HepG2 (cell line): ENCODE data around the gene DHX29. TPM values are rescaled to one million over a fixed set of nuclear protein-coding genes. Genes with fewer than 3 reads are reported as not detected.

ENCODE experiments used
- CHD2 ChIP-seq: IDR thresholded peaks from 2 replicates; pipeline ENCODE4 v1.6.1; 2011; ENCODE audit warnings: low read depth, low read length, improper control_type of control experiment
- E2F2 ChIP-seq: sonication (generic); formaldehyde crosslinking; IDR thresholded peaks from 2 replicates; pipeline ENCODE4 v1.4.0; 2020; ENCODE audit warnings: missing genetic modification reagents, borderline replicate concordance
- FOXC1 ChIP-seq: sonication (generic); formaldehyde crosslinking; IDR thresholded peaks from 2 replicates; pipeline ENCODE4 v1.8.0; 2022; ENCODE audit warnings: mild to moderate bottlenecking, missing genetic modification reagents, borderline replicate concordance
- FUBP1 ChIP-seq: sonication (generic); formaldehyde crosslinking; IDR thresholded peaks from 2 replicates; pipeline ENCODE4 v1.5.1; 2020; ENCODE audit warnings: missing genetic modification reagents, mild to moderate bottlenecking, borderline replicate concordance
- GMEB2 ChIP-seq: IDR thresholded peaks from 2 replicates; pipeline ENCODE4 v1.6.1; 2016; ENCODE audit warnings: missing biosample characterization, missing genetic modification reagents, low read depth
- HDAC2 ChIP-seq: sonication (generic); formaldehyde crosslinking; IDR thresholded peaks from 2 replicates; pipeline ENCODE4 v1.4.0; 2020; ENCODE audit warnings: missing genetic modification reagents
- PHB2 ChIP-seq: fragments of 450-650 bp; IDR thresholded peaks from 2 replicates; pipeline ENCODE4 v1.6.1; 2018; ENCODE audit not compliant: partially characterized antibody
- PRDM15 ChIP-seq: sonication (generic); formaldehyde crosslinking; IDR thresholded peaks from 2 replicates; pipeline ENCODE4 v1.4.0; 2020; ENCODE audit warnings: missing genetic modification reagents
- PRPF4 ChIP-seq: fragments of 200-400 bp; formaldehyde crosslinking; IDR thresholded peaks from 2 replicates; pipeline ENCODE4 v1.6.1; 2016; ENCODE audit warnings: low read length, low read depth; ENCODE audit not compliant: poor library complexity, severe bottlenecking
- THRA ChIP-seq: sonication (generic); formaldehyde crosslinking; IDR thresholded peaks from 2 replicates; pipeline ENCODE4 v1.4.0; 2020; ENCODE audit warnings: missing genetic modification reagents, borderline replicate concordance
- UBTF ChIP-seq: sonication (generic); formaldehyde crosslinking; IDR thresholded peaks from 2 replicates; pipeline ENCODE4 v1.4.0; 2020; ENCODE audit warnings: mild to moderate bottlenecking, missing genetic modification reagents
- ZNF20 ChIP-seq: sonication (generic); formaldehyde crosslinking; IDR thresholded peaks from 2 replicates; pipeline ENCODE4 v1.4.0; 2020; ENCODE audit warnings: mild to moderate bottlenecking, moderate library complexity, missing genetic modification reagents
- ZNF292 ChIP-seq: sonication (generic); formaldehyde crosslinking; IDR thresholded peaks from 2 replicates; pipeline ENCODE4 v1.8.1; 2022; ENCODE audit warnings: mild to moderate bottlenecking, low read depth, missing genetic modification reagents, borderline replicate concordance
- ZNF326 ChIP-seq: sonication (generic); formaldehyde crosslinking; IDR thresholded peaks from 2 replicates; pipeline ENCODE4 v1.4.0; 2020; ENCODE audit warnings: missing genetic modification reagents, borderline replicate concordance
- polyA plus RNA-seq, 8 experiments: library from polyadenylated mRNA; depleted of rRNA in 3 of 8; stranded (reverse) in 7 of 8; unstranded in 1 of 8; fragments of >200 nt; fragmentation: Illumina TruSeq in 4 of 8; extraction: Trizol in 4 of 8; gene quantifications; 2 replicates each; pipeline versions ENCODE4 v1.2.1 to v1.2.3, GENCODE V29; 2011 to 2016; ENCODE audit warnings: low read depth in 4 of 8, missing spikeins in 1 of 8, mixed read lengths in 1 of 8; ENCODE audit not compliant: insufficient read depth in 1 of 8
- total RNA-seq, 5 experiments: library from RNA; depleted of rRNA; stranded (reverse); fragments of >200 nt; fragmentation: Illumina TruSeq; extraction: Trizol; gene quantifications; 2 replicates each; pipeline ENCODE4 v1.2.3, GENCODE V29; 2016; ENCODE audit warnings: low read depth in 1 of 5

Gene DHX29
- total and polyA plus RNA-seq, 2 of the 13 experiments (the other 11 are each of a cell fraction or from before 2014, with no cell fraction given): 1.9 to 22.0 TPM

- TF ChIP-seq E2F2 (CRISPR knock-in tag) (no peak), PRDM15 (no peak; the same call in 1 of the 2 replicates), PHB2 (no peak), PRPF4 (no peak), GMEB2 (CRISPR knock-in tag) (no peak), ZNF20 (CRISPR knock-in tag) (no peak), HDAC2 (CRISPR knock-in tag) (no peak; the same call in 1 of the 2 replicates), FOXC1 (CRISPR knock-in tag) (peak; percentile 57; the same call in 1 of the 2 replicates), ZNF326 (no peak), CHD2 (no peak), ZNF292 (CRISPR knock-in tag) (peak; percentile 37; the same call in 1 of the 2 replicates), UBTF (CRISPR knock-in tag) (peak; percentile 91), THRA (CRISPR knock-in tag) (peak; percentile 9; the same call in 1 of the 2 replicates), FUBP1 (CRISPR knock-in tag) (no peak)
Observed at GRCh38 chr5:55307383-55308253, at the start of gene DHX29, which contains the start of gene MTREX (continued).
